ENCODE data around the gene SH2D6.

SH2D6 gene

DNA sequence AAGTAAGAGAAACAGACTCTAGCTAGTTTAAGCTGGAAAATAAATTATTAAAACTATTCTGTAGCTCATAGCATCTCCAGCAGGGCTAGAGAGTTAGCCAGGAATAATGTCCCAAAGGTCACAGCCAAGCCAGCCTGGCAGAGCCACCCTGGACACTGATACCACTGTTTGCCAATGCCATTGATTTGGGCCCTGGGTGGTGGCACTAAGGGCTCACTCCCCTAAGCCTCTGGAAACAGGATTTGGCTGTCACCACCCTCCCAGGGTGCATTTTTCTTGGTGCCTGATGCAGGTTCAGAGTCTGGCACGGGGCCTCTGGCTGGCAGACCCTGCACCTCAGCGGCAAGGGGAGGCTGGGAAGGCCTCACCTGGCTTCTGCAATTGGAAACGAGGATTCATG, 7.1 kb downstream of the SH2D6 start (continued):
- TF ChIP-seq ZNF24 (tag by site-specific recombination; IDR thresholded peaks at IDR 0.05) (no peak), ZNF324 (tag by site-specific recombination; IDR thresholded peaks at IDR 0.05) (no peak), ZNF600 (tag by site-specific recombination; IDR thresholded peaks at IDR 0.05) (no peak)

DNA sequence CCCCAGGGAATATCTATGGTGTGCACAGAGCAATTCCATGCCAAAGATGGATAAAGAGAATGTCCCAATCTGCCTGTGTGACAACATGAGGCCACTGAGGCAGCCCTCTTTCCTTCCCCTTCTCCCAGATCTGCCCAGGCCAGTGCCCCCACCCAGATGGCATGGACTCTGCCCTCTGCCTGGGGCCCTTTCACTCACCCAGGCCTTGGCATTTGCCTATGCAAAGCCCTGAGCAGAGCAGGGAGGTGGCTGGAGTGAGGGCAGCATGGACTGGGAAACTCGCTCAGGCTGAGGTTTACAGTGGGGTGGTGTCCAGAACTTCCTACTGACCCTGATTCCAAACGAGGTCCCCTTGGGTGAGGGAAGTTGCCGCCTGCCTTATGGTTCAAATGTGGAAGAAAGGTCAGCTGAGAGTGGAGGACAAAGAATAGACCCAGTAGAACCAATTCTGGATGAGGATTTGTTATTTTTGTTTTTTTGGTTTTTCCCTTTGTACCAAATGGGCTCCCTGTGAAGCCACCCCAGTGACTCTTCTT, 8.9 kb downstream of the SH2D6 start:
- ChIA-PET CTCF (interaction anchor here (0.7 to 0.8 kb wide), 2 partner anchors 124 to 306 kb away, joined by 3 to 5 read pairs; no protein-coding TSS in a partner anchor), POLR2A (interaction anchor here (4.1 kb wide), 1 partner anchor 112 kb away, joined by 24 read pairs; the partner anchor contains the start of gene MAT2A)
- H3K4me3 ChIP-seq (ENCODE audit: low read depth, low read length): no peak overlapping the region
- H3K27ac ChIP-seq (ENCODE audit: extremely low read depth, low read depth, low read length): no peak overlapping the region
- H3K9me3 ChIP-seq (ENCODE audit: control insufficient read depth, insufficient read depth, low read depth, low read length): no peaks in the 10 kb centered on the region
- no peaks in the 10 kb centered on the region for H3K4me1 ChIP-seq (ENCODE audit: control insufficient read depth, insufficient read depth, low read length)
- no peaks in the 10 kb centered on the region for H3K36me3 ChIP-seq (ENCODE audit: control insufficient read depth in 2 of 2, insufficient read depth in 1 of 2, low read length in 2 of 2)
- TF ChIP-seq SALL2 (tag by site-specific recombination; IDR thresholded peaks at IDR 0.05; ENCODE audit: borderline replicate concordance): no peak
- TF ChIP-seq, protein P1, sequence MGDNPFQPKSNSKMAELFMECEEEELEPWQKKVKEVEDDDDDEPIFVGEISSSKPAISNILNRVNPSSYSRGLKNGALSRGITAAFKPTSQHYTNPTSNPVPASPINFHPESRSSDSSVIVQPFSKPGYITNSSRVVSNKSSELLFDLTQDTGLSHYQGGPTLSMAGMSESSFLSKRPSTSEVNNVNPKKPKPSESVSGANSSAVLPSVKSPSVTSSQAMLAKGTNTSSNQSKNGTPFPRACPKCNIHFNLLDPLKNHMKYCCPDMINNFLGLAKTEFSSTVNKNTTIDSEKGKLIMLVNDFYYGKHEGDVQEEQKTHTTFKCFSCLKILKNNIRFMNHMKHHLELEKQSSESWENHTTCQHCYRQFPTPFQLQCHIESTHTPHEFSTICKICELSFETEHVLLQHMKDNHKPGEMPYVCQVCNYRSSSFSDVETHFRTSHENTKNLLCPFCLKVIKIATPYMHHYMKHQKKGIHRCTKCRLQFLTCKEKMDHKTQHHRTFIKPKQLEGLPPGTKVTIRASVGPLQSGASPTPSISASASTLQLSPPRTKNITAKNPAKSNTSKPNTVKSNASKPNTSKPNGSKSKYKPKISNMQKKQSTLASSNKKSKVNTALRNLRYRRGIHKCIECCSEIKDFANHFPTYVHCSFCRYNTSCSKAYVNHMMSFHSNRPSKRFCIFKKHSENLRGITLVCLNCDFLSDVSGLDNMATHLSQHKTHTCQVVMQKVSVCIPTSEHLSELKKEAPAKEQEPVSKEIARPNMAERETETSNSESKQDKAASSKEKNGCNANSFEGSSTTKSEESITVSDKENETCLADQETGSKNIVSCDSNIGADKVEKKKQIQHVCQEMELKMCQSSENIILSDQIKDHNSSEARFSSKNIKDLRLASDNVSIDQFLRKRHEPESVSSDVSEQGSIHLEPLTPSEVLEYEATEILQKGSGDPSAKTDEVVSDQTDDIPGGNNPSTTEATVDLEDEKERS (tag by site-specific recombination; IDR thresholded peaks at IDR 0.05): no peak
- TF ChIP-seq ZNF664 (tag by site-specific recombination; IDR thresholded peaks at IDR 0.05): no peak
- TF ChIP-seq ZNF248 (tag by site-specific recombination; IDR thresholded peaks at IDR 0.05): no peak
- TF ChIP-seq, protein P2, sequence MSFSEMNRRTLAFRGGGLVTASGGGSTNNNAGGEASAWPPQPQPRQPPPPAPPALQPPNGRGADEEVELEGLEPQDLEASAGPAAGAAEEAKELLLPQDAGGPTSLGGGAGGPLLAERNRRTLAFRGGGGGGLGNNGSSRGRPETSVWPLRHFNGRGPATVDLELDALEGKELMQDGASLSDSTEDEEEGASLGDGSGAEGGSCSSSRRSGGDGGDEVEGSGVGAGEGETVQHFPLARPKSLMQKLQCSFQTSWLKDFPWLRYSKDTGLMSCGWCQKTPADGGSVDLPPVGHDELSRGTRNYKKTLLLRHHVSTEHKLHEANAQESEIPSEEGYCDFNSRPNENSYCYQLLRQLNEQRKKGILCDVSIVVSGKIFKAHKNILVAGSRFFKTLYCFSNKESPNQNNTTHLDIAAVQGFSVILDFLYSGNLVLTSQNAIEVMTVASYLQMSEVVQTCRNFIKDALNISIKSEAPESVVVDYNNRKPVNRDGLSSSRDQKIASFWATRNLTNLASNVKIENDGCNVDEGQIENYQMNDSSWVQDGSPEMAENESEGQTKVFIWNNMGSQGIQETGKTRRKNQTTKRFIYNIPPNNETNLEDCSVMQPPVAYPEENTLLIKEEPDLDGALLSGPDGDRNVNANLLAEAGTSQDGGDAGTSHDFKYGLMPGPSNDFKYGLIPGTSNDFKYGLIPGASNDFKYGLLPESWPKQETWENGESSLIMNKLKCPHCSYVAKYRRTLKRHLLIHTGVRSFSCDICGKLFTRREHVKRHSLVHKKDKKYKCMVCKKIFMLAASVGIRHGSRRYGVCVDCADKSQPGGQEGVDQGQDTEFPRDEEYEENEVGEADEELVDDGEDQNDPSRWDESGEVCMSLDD (tag by site-specific recombination; IDR thresholded peaks at IDR 0.05): no peak
- TF ChIP-seq, protein P3, sequence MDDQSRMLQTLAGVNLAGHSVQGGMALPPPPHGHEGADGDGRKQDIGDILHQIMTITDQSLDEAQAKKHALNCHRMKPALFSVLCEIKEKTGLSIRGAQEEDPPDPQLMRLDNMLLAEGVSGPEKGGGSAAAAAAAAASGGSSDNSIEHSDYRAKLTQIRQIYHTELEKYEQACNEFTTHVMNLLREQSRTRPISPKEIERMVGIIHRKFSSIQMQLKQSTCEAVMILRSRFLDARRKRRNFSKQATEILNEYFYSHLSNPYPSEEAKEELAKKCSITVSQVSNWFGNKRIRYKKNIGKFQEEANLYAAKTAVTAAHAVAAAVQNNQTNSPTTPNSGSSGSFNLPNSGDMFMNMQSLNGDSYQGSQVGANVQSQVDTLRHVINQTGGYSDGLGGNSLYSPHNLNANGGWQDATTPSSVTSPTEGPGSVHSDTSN (CRISPR knock-in tag; IDR thresholded peaks at IDR 0.05): no peak
- TF ChIP-seq ZNF10 (tag by site-specific recombination; IDR thresholded peaks at IDR 0.05): no peak
- no peak for TF ChIP-seq ZNF560 (tag by site-specific recombination; IDR thresholded peaks at IDR 0.05; ENCODE audit: borderline replicate concordance)
- TF ChIP-seq, protein P4, sequence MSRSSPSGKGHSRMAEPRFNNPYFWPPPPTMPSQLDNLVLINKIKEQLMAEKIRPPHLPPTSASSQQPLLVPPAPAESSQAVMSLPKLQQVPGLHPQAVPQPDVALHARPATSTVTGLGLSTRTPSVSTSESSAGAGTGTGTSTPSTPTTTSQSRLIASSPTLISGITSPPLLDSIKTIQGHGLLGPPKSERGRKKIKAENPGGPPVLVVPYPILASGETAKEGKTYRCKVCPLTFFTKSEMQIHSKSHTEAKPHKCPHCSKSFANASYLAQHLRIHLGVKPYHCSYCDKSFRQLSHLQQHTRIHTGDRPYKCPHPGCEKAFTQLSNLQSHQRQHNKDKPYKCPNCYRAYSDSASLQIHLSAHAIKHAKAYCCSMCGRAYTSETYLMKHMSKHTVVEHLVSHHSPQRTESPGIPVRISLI (tag by site-specific recombination; IDR thresholded peaks at IDR 0.05): no peak
- TF ChIP-seq, protein P5, sequence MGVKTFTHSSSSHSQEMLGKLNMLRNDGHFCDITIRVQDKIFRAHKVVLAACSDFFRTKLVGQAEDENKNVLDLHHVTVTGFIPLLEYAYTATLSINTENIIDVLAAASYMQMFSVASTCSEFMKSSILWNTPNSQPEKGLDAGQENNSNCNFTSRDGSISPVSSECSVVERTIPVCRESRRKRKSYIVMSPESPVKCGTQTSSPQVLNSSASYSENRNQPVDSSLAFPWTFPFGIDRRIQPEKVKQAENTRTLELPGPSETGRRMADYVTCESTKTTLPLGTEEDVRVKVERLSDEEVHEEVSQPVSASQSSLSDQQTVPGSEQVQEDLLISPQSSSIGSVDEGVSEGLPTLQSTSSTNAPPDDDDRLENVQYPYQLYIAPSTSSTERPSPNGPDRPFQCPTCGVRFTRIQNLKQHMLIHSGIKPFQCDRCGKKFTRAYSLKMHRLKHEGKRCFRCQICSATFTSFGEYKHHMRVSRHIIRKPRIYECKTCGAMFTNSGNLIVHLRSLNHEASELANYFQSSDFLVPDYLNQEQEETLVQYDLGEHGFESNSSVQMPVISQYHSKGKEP (tag by site-specific recombination; IDR thresholded peaks at IDR 0.05): no peak
- TF ChIP-seq HOXA7 (CRISPR knock-in tag; IDR thresholded peaks at IDR 0.05; ENCODE audit: borderline replicate concordance): no peak
- no peak for TF ChIP-seq IKZF3 (tag by site-specific recombination; IDR thresholded peaks at IDR 0.05)
- TF ChIP-seq ZNF221 (tag by site-specific recombination; IDR thresholded peaks at IDR 0.05; ENCODE audit: borderline replicate concordance): no peak
- no peak for TF ChIP-seq ZNF239 (tag by site-specific recombination; IDR thresholded peaks at IDR 0.05)
- no peak for TF ChIP-seq ZBTB1 (tag by site-specific recombination; IDR thresholded peaks at IDR 0.05)
- TF ChIP-seq, protein P6, sequence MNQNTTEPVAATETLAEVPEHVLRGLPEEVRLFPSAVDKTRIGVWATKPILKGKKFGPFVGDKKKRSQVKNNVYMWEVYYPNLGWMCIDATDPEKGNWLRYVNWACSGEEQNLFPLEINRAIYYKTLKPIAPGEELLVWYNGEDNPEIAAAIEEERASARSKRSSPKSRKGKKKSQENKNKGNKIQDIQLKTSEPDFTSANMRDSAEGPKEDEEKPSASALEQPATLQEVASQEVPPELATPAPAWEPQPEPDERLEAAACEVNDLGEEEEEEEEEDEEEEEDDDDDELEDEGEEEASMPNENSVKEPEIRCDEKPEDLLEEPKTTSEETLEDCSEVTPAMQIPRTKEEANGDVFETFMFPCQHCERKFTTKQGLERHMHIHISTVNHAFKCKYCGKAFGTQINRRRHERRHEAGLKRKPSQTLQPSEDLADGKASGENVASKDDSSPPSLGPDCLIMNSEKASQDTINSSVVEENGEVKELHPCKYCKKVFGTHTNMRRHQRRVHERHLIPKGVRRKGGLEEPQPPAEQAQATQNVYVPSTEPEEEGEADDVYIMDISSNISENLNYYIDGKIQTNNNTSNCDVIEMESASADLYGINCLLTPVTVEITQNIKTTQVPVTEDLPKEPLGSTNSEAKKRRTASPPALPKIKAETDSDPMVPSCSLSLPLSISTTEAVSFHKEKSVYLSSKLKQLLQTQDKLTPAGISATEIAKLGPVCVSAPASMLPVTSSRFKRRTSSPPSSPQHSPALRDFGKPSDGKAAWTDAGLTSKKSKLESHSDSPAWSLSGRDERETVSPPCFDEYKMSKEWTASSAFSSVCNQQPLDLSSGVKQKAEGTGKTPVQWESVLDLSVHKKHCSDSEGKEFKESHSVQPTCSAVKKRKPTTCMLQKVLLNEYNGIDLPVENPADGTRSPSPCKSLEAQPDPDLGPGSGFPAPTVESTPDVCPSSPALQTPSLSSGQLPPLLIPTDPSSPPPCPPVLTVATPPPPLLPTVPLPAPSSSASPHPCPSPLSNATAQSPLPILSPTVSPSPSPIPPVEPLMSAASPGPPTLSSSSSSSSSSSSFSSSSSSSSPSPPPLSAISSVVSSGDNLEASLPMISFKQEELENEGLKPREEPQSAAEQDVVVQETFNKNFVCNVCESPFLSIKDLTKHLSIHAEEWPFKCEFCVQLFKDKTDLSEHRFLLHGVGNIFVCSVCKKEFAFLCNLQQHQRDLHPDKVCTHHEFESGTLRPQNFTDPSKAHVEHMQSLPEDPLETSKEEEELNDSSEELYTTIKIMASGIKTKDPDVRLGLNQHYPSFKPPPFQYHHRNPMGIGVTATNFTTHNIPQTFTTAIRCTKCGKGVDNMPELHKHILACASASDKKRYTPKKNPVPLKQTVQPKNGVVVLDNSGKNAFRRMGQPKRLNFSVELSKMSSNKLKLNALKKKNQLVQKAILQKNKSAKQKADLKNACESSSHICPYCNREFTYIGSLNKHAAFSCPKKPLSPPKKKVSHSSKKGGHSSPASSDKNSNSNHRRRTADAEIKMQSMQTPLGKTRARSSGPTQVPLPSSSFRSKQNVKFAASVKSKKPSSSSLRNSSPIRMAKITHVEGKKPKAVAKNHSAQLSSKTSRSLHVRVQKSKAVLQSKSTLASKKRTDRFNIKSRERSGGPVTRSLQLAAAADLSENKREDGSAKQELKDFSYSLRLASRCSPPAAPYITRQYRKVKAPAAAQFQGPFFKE (tag by site-specific recombination; IDR thresholded peaks at IDR 0.05; ENCODE audit: borderline replicate concordance): no peak
- no peak for TF ChIP-seq ZNF529 (tag by site-specific recombination; IDR thresholded peaks at IDR 0.05; ENCODE audit: insufficient replicate concordance)

Measured in HEK293 (cell line).